ENCODE measurements around the gene NEGR1. TPM values are rescaled to one million over a fixed set of nuclear protein-coding genes. Genes with fewer than 3 reads are reported as not detected.

The NEGR1 gene
- total and polyA plus RNA-seq, 3 donors from 2014 or later = 2.9 to 7.6 (median 3.1) TPM

GRCh38 chr1:71488555-71489252 is 793.6 kb downstream of the NEGR1 start:
- TF ChIP-seq POLR2A (IDR thresholded peaks at IDR 0.05) (no peak), CTCF (IDR thresholded peaks at IDR 0.05) (no peak)
- DNase-seq = no peak
- intact Hi-C loops (cut with DNase I; ENCODE audit: low total_unique reads) = no loop called here
- WGBS, 2 donors = 62 to 80% methylated on average over 3 of the region's 3 CpGs
- H3K9me3 ChIP-seq = no peaks in the 10 kb centered on the region
- H3K27me3 ChIP-seq = no peaks in the 10 kb centered on the region
- no peak overlapping the region for H3K27ac ChIP-seq
- no peak overlapping the region for H3K4me3 ChIP-seq
- H3K36me3 ChIP-seq (ENCODE audit: low read depth, missing control alignments) = no peaks in the 10 kb centered on the region
- H3K4me1 ChIP-seq = peaks cover 3% of the 10 kb centered on the region

GRCh38 chr1:71473331-71473730 is 809.0 kb downstream of the NEGR1 start:
- Histone ChIP-seq H3K9me3 (no peaks in the 10 kb centered on the region), H3K27me3 (no peaks in the 10 kb centered on the region), H3K36me3 (ENCODE audit: low read depth, missing control alignments) (no peaks in the 10 kb centered on the region), H3K4me1 (no peaks in the 10 kb centered on the region), H3K4me3 (no peak overlapping the region), H3K27ac (no peak overlapping the region)
- 56 to 63% methylated on average over 2 of the region's 2 CpGs for WGBS, 2 donors
- no peak for DNase-seq
- intact Hi-C loops (cut with DNase I; ENCODE audit: low total_unique reads) = no loop called here
- TF ChIP-seq CTCF (IDR thresholded peaks at IDR 0.05) (no peak), POLR2A (IDR thresholded peaks at IDR 0.05) (no peak)

GRCh38 chr1:71465093-71465492 is 817.2 kb downstream of the NEGR1 start:
- no peaks in the 10 kb centered on the region for H3K27me3 ChIP-seq
- no peak for DNase-seq
- no peaks in the 10 kb centered on the region for H3K9me3 ChIP-seq
- intact Hi-C loops (cut with DNase I; ENCODE audit: low total_unique reads) = no loop called here
- TF ChIP-seq POLR2A (IDR thresholded peaks at IDR 0.05) (no peak), CTCF (IDR thresholded peaks at IDR 0.05) (no peak)
- no peak overlapping the region for H3K27ac ChIP-seq
- WGBS, 2 donors = 38 to 66% methylated on average over 2 of the region's 2 CpGs
- no peak overlapping the region for H3K4me3 ChIP-seq
- H3K36me3 ChIP-seq (ENCODE audit: low read depth, missing control alignments) = no peaks in the 10 kb centered on the region
- H3K4me1 ChIP-seq = peaks cover 16% of the 10 kb centered on the region

- Histone ChIP-seq H3K36me3 (ENCODE audit: low read depth, missing control alignments) (no peaks in the 10 kb centered on the region), H3K27me3 (no peaks in the 10 kb centered on the region), H3K4me3 (no peak overlapping the region), H3K4me1 (peaks cover 16% of the 10 kb centered on the region), H3K27ac (peak overlapping the region in 1 of 2 donors; percentile 17), H3K9me3 (no peaks in the 10 kb centered on the region)
- no peak for TF ChIP-seq CTCF (IDR thresholded peaks at IDR 0.05)
- no peak for TF ChIP-seq POLR2A (IDR thresholded peaks at IDR 0.05)
- WGBS, 2 donors = 74 to 89% methylated on average over 1 of the region's 1 CpG
- no peak for DNase-seq
- intact Hi-C loops (cut with DNase I; ENCODE audit: low total_unique reads) = no loop called here
Observed at GRCh38 chr1:71464016-71464415, 818.3 kb downstream of the NEGR1 start.

- DNase-seq = peak; percentile 24
- TF ChIP-seq CTCF (IDR thresholded peaks at IDR 0.05) = no peak
- TF ChIP-seq POLR2A (IDR thresholded peaks at IDR 0.05) = no peak
- H3K9me3 ChIP-seq = no peaks in the 10 kb centered on the region
- intact Hi-C loops (cut with DNase I; ENCODE audit: low total_unique reads) = no loop called here
- no peak overlapping the region for H3K27ac ChIP-seq
- WGBS, 2 donors = 40 to 42% methylated on average over 5 of the region's 5 CpGs
- no peaks in the 10 kb centered on the region for H3K27me3 ChIP-seq
- no peak overlapping the region for H3K4me3 ChIP-seq
- no peaks in the 10 kb centered on the region for H3K36me3 ChIP-seq (ENCODE audit: low read depth, missing control alignments)
- H3K4me1 ChIP-seq = peaks cover 16% of the 10 kb centered on the region
Observed at GRCh38 chr1:71463144-71463543, 819.2 kb downstream of the NEGR1 start.

All from testis (tissue), 3 donors.